Loucy (cell line): Measurements from ENCODE around the gene FOXC2.

Source experiments
- H2AFZ ChIP-seq: fragments of 200-600 bp; sonication (generic); 2 replicates; pipeline ENCODE4 v1.6.0; 2016; ENCODE audit warnings: antibody characterized with exemption, mild to moderate bottlenecking, low read length, moderate library complexity
- H3F3A ChIP-seq: fragments of 200-600 bp; 2 replicates; pipeline ENCODE4 v1.6.0; 2016; ENCODE audit warnings: antibody characterized with exemption, low read depth, mild to moderate bottlenecking
- H3K27me3 ChIP-seq: fragments of 200-600 bp; sonication (generic); 2 replicates; pipeline ENCODE4 v1.6.1; 2014; ENCODE audit warnings: low read length, mild to moderate bottlenecking; ENCODE audit not compliant: insufficient read depth, poor library complexity, severe bottlenecking
- H3K36me3 ChIP-seq: fragments of 200-600 bp; sonication (generic); 2 replicates; pipeline ENCODE4 v1.6.1; 2016; ENCODE audit warnings: low read length; ENCODE audit not compliant: insufficient read depth
- H3K4me1 ChIP-seq: fragments of 200-600 bp; sonication (generic); 2 replicates; pipeline ENCODE4 v1.5.1; 2014; ENCODE audit warnings: low read length, mild to moderate bottlenecking; ENCODE audit not compliant: insufficient read depth, poor library complexity, severe bottlenecking
- H3K4me2 ChIP-seq: fragments of 200-600 bp; sonication (generic); 2 replicates; pipeline ENCODE4 v1.6.0; 2014; ENCODE audit warnings: antibody characterized with exemption, low read length, low read depth, mild to moderate bottlenecking; ENCODE audit not compliant: poor library complexity, severe bottlenecking
- H3K4me3 ChIP-seq: fragments of 200-600 bp; sonication (generic); 2 replicates; pipeline ENCODE4 v1.5.1; 2014; ENCODE audit warnings: low read length, mild to moderate bottlenecking, mixed read lengths; ENCODE audit not compliant: poor library complexity, severe bottlenecking
- H3K79me2 ChIP-seq: fragments of 200-600 bp; sonication (generic); 2 replicates; pipeline ENCODE4 v1.6.1; 2014; ENCODE audit warnings: low read length; ENCODE audit not compliant: insufficient read depth
- H3K9ac ChIP-seq: fragments of 200-600 bp; sonication (generic); 2 replicates; pipeline ENCODE4 v1.6.0; 2014; ENCODE audit warnings: mild to moderate bottlenecking, low read depth, low read length, moderate library complexity; ENCODE audit not compliant: poor library complexity, severe bottlenecking
- H3K9me2 ChIP-seq: fragments of 200-600 bp; sonication (generic); replicated peaks from 2 replicates; pipeline ENCODE4 v1.6.1; 2016; ENCODE audit warnings: low read depth, low read length, mixed read lengths
- H3K9me3 ChIP-seq: fragments of 200-600 bp; sonication (generic); 2 replicates; pipeline ENCODE4 v1.6.1; 2014; ENCODE audit warnings: mild to moderate bottlenecking, antibody characterized with exemption, low read length, low read depth; ENCODE audit not compliant: insufficient read depth
- H4K20me1 ChIP-seq: fragments of 200-600 bp; sonication (generic); 2 replicates; pipeline ENCODE4 v1.6.0; 2014; ENCODE audit warnings: antibody characterized with exemption, low read length, mild to moderate bottlenecking; ENCODE audit not compliant: insufficient read depth, poor library complexity, severe bottlenecking
- EZH2phosphoT487 ChIP-seq: fragments of 200-600 bp; IDR thresholded peaks from 2 replicates; pipeline ENCODE4 v1.6.1; 2018; ENCODE audit warnings: antibody characterized with exemption, mild to moderate bottlenecking, moderate library complexity, borderline replicate concordance
- TF ChIP-seq, protein P1 (sequence below): fragments of 200-600 bp; sonication (generic); conservative IDR thresholded peaks from 2 replicates; pipeline ENCODE4 v1.5.1; 2014; ENCODE audit warnings: mild to moderate bottlenecking, antibody characterized with exemption, low read length

The FOXC2 gene

DNA sequence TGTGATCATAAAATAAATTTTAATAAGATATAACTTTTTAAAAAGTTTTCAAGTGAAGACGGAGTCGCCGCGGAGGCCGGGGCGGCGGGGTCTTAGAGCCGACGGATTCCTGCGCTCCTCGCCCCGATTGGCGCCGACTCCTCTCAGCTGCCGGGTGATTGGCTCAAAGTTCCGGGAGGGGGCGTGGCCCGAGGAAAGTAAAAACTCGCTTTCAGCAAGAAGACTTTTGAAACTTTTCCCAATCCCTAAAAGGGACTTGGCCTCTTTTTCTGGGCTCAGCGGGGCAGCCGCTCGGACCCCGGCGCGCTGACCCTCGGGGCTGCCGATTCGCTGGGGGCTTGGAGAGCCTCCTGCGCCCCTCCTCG lies at the start of gene FOXC2:
TSS of gene FOXC2 (plus strand) at position 229 of the 365 bp plus-strand sequence. CDS start 507 bp downstream, outside the sequence.
- H2AFZ ChIP-seq: no peak within 1 kb of the TSS
- H3K9ac ChIP-seq: no peak within 1 kb of the TSS
- no peaks in the 10 kb centered on the region for H3K36me3 ChIP-seq
- H4K20me1 ChIP-seq: no peaks in the 10 kb centered on the region
- H3F3A ChIP-seq: no peaks in the 10 kb centered on the region
- no peak within 1 kb of the TSS for H3K4me2 ChIP-seq
- H3K79me2 ChIP-seq: no peaks in the 10 kb centered on the region
- H3K9me2 ChIP-seq: no peaks in the 10 kb centered on the region
- H3K4me3 ChIP-seq: no peak within 1 kb of the TSS
- no peaks in the 10 kb centered on the region for H3K27me3 ChIP-seq
- no peaks in the 10 kb centered on the region for H3K9me3 ChIP-seq
- no peak for TF ChIP-seq EZH2phosphoT487
- TF ChIP-seq, protein P1, sequence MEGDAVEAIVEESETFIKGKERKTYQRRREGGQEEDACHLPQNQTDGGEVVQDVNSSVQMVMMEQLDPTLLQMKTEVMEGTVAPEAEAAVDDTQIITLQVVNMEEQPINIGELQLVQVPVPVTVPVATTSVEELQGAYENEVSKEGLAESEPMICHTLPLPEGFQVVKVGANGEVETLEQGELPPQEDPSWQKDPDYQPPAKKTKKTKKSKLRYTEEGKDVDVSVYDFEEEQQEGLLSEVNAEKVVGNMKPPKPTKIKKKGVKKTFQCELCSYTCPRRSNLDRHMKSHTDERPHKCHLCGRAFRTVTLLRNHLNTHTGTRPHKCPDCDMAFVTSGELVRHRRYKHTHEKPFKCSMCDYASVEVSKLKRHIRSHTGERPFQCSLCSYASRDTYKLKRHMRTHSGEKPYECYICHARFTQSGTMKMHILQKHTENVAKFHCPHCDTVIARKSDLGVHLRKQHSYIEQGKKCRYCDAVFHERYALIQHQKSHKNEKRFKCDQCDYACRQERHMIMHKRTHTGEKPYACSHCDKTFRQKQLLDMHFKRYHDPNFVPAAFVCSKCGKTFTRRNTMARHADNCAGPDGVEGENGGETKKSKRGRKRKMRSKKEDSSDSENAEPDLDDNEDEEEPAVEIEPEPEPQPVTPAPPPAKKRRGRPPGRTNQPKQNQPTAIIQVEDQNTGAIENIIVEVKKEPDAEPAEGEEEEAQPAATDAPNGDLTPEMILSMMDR: no peak
- peaks cover 5% of the 10 kb centered on the region for H3K4me1 ChIP-seq

DNA sequence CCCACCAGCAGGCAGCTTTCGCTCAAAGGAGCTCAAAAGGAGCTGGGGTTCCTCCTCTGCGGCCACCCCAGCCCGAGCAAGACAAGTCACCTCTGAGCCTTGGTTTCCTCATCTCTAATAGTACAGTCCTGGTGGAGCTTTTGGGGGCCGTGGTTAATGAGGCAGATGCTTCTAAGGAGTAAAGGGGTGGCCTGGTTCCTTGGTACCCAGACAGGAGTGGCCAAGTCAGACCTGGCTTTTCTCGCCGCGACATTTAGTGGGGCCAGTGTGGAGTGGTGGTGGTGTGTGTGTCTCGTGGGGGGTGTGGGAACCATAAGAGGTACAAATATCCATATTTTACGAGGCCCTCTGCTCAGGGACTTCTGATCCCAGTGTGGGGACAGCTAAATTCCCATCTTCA lies 49.6 kb upstream of the FOXC2 start:
- TF ChIP-seq, protein P1: no peak
- TF ChIP-seq EZH2phosphoT487: no peak
- Histone ChIP-seq H3K9me2 (no peaks in the 10 kb centered on the region), H3K9me3 (no peaks in the 10 kb centered on the region), H3K36me3 (no peaks in the 10 kb centered on the region), H3F3A (no peaks in the 10 kb centered on the region), H3K79me2 (no peaks in the 10 kb centered on the region), H3K4me2 (no peak overlapping the region), H3K4me1 (no peaks in the 10 kb centered on the region), H3K4me3 (no peak overlapping the region), H4K20me1 (no peaks in the 10 kb centered on the region), H3K27me3 (no peaks in the 10 kb centered on the region), H2AFZ (no peak overlapping the region), H3K9ac (no peak overlapping the region)

DNA sequence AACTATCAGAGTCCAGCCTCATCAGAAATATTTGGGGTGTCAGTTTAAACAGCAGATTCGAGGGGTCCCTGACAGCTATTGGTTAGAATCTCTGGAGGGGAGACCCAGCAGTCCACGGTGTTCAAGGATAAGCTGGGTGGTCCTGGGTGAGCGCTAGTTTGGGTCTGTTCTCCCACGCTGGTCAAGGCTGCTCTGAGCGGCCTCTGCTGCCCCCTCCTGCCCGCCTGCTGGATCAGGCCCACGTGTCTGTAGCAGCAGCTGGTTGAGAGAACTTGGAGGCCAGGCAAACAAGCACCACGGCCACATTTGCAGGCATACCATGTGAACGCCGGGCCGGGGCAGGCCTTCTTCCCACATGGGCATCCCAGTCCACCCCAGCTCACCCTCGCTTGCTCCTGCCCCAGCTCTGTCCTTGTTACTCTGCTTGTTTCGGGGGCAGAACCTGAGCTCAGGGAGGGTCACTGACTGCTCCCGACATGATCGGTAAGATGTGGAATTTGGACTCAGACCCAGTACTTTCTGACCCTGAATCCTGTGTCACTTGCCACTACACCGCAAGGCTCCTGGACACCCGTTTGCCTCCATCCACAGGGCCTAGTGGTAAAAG lies 48.9 kb upstream of the FOXC2 start:
- Histone ChIP-seq H2AFZ (peak overlapping the region; percentile 36; the same call in 1 of the 2 replicates), H3K79me2 (no peaks in the 10 kb centered on the region)

More for the DNA sequence above, 48.9 kb upstream of the FOXC2 start:
- H3K4me3 ChIP-seq: no peak overlapping the region
- no peak overlapping the region for H3K9ac ChIP-seq
- no peaks in the 10 kb centered on the region for H3F3A ChIP-seq
- no peak overlapping the region for H3K4me2 ChIP-seq
- no peak for TF ChIP-seq EZH2phosphoT487
- TF ChIP-seq, protein P1: peak; percentile 84
- no peaks in the 10 kb centered on the region for H4K20me1 ChIP-seq
- H3K9me2 ChIP-seq: no peaks in the 10 kb centered on the region
- H3K36me3 ChIP-seq: no peaks in the 10 kb centered on the region
- no peaks in the 10 kb centered on the region for H3K4me1 ChIP-seq
- no peaks in the 10 kb centered on the region for H3K27me3 ChIP-seq
- H3K9me3 ChIP-seq: no peaks in the 10 kb centered on the region
